Measurements from ENCODE around the gene ZC3H7A.
"Not testable (repeated sequence)": the region's sequence is repeated elsewhere in the genome, so short reads cannot be mapped to it uniquely, and the experiment has no call there.

Gene ZC3H7A

DNA sequence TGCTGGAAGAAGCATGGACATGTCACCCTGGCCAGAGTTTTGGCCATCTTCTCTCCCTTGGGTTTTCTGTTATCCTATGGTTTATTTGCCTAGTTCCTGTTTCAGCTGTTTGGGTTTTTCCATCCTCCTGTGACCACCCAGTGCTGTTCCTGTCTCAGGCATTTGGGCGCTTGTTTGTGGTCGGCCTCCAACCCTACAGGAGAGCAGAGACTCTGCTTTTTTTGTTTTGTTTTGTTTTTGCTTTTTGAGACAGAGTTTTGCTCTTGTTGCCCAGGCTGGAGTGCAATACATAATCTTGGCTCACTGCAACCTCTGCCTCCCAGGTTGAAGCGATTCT is 3.3 kb upstream of the ZC3H7A start:
- DNase-seq: no peak

DNA sequence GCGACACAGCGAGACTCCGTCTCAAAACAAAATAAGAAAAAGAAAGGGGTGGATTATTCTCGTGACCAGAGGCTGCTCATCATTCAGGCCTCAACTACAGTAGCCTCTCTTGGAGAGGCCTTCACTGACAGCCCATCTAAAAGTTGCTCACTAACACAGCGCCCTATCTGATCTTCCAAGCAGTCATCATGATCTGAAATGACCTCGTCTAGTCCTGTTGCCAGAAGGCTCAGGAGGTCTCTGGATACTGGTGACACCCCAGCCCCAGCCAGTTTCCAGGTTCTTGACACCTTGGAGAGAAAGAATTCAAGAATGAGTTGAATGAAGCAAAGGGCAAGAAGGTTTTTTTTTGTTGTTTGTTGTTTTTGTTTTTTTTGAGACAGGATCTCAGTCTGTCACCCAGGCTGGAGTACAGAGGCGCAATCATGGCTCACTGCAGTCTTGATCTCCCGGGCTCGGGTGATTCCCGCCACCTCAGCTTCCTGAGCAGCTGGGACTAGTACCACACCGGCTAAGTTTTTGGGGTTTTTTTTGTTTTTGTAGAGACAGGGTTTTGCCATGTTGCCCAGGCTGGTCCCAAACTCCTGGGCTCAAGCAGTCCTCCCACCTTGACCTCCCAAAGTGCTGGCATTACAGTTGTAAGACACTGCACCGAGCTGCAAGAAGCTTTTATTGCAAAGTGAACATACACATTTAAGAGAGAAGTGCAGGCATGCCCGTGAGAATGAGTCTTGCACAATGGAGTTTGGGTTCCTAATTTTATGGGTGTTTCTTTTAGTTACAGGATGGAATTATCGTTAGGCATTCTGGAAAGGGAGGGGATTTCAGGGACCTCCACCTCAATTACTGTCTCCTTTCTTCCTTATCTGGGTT is 2.7 kb upstream of the ZC3H7A start:
- no peak for DNase-seq

DNA sequence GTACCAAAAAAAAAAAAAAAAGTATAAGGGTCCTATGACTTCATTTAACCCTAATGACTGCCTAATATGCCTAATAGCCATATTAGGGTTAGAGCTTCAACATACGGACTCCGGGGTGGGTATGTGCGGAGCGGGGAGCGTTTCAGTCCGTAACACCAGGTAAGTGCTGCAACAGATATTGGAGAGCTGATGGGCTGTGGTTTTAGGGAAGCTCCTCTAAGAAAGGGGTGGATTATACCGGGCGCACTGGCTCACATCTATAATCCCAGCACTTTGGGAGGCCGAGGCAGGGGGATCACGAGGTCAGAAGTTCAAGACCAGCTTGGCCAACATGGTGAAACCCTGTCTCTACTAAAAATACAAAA is 1.9 kb upstream of the ZC3H7A start:
- no peak for DNase-seq

DNA sequence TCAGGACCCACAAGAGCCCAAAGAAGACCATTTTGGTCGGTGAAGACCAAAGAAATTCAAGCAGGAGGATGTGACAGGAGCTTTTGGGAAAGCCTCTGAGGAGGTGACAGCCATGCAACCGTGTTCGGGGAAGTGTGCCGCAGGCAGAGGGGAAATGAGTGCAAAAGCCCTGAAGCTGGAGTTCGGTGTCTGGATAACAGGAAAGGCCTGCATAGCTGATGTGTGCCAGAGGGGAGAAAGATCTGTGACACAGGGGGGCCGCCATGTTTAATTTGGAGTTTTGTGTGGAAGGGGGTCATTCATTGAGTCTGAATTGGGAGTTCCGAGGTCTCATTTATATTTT is 870 bp upstream of the ZC3H7A start:
- no peak for DNase-seq

DNA sequence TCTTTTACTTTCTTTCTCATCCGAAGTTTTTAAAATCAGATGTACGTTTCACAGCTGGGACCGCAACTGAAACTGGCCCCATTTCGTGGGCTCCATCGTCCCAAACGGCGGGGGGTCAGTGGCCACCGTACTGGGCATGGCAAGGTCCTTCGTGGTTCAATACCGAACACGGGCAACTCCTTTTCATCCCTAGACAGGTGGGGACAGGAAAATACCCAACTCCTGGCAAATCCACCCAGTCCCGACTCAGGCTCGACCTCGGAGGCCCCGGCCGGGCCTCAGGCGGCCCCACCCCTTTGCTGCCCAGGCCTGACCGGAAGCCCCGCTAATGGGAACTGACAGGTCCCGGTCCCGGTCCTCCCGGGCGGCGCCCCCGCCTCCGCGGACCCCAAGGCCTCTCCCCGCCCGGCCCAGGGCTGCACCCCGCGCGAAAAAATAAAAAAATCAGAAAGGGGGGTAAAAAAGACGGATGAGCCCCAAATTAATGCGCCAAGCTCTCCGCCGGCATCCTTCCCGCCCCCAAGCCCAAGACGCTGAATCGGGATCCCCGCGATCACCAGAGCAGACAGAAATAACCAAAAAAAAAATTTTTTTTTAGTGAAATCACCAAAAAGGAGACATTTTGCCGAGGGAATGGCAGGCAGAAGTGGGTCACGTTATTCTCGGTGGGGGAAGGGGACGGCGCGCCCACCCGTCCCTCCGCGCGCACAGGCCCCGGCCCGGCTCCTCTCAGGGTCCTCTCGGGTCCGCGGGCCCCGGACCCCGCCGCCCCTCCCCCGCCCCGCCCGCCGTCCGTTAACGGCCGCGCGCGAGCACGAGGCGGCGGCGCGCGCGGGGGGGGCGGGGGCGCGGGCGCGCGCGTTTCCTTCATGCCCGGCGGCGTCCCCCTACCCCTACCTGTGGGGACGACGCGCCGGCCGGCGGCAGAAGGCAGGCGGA is 562 bp downstream of the ZC3H7A start:
- DNase-seq: no peak

DNA sequence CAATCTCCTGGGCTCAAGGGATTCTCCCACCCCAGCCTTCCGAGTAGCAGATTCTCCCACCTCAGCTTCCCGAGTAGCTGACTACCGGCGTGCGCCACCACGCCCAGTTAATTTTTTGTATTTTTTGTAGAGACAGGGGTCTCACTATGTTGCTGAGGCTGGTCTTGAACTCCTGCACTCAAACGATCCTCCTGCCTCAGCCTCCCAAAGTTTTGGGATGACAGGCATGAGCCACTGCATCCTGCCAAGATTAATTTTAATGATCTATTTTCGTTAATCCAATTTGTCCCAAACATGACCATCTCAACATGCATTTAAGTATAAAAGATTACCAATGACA is 1.2 kb downstream of the ZC3H7A start:
- no peak for DNase-seq

DNA sequence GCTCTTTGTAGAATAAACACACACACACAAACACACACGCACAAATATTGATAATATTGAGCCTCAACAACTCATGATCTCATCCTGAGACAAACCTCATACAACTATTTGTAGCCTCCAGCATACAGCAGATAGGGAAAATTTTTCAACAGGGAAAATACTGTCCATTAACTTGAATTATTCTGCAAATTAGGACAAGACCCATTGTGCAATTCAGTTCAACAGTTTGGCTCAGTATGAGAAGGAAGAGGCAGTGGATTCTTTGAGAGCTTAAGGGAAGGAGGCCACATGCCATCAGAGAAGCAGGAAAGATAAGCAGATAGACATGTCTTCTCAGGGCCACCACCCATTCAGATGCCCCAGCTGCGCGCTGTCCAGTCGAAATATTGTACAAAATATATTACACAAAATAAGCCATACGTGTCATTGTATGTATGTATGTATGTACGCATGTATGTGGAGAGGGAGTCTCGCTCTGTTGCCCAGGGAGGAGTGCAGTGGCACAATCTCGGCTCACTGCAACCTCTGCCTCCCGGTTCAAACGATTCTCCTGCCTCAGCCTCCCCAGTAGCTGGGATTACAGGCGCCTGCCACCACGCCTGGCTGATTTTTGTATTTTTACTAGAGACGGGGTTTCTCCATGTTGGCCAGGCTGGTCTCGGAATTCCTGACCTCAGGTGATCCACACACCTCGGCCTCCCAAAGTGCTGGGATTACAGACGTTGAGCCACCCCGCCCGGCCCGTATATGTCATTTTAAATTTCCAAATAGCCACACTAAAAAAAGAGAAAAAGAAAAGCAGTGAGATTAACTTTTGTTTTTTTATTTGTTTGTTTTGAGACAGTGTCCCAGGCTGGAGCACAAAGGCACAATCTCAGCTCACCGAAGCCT is 1.8 kb downstream of the ZC3H7A start:
- DNase-seq: no peak

DNA sequence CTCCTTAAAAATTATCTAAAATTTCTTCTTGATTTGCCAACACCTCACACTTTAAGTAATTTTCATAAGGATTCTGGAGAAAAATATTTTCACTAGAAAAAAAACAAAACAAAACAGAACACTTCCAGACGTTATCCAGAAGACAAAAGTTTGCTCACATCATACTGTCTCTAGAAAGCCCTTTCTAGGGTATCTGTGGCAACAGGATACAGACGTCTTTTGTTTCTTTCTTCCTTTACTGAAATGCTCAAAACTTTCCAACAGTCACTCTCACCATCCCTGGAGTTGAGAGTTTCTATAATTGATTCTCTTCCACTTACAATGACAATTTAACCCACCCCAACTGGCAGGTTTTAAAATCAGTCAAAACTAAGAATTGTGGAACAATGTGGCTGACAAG is 2.6 kb downstream of the ZC3H7A start:
- DNase-seq: no peak

DNA sequence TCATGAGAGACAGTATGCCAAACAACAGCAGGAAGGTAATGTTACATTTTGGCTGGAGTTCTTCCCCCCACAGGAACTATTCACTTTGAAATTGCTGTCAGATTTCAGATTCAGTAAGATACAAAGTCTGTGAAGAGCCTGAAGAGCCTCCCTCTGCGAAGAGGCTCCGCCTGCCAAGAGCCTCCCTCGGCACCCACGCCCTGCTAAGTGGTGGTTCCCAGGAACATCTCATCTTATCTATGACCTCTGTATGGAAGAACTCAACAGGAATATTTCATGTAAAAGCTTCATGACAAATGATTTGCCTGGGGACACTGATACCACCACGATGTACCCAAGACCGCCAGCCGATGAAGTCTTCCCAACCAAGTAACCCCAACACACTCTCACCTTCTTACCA is 3.2 kb downstream of the ZC3H7A start:
- DNase-seq: no peak

DNA sequence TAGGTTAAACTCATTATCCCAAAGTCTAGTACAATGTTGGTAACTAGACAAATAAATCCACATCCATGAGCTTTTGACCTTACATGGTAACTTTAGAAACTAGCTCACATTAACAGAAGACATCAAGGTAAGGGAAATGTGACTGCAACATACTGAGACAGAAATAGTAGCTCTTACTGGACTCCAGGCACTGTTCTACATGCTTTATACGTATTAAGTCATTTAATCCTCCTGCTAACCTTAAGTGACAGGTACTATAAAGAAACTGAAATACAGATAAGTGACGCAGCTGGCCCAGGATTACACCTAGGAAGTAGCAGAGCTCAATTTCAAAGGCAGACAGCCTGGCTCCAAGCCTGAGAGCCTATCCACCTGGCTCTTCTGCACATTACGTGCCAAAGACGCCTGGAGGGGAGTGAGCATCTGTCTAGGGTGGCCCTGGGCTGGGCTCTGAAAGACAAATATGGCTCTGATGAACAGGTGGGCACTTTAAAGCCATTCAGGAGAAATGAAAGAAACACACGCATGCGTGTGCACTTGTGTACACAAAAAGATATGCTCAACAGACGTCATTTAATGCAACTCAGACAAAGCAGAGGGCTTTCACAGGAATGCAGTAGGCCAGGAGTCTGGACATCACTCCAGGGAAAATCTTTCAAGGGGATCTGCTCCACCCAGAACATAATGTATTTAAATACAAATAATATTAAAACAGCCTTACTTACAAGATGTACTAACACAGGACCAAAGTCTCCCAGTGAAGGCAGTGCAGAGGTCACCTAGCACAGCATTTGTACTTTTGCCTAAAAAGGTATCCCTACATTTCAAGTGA is 4.4 kb downstream of the ZC3H7A start:
- DNase-seq: no peak

DNA sequence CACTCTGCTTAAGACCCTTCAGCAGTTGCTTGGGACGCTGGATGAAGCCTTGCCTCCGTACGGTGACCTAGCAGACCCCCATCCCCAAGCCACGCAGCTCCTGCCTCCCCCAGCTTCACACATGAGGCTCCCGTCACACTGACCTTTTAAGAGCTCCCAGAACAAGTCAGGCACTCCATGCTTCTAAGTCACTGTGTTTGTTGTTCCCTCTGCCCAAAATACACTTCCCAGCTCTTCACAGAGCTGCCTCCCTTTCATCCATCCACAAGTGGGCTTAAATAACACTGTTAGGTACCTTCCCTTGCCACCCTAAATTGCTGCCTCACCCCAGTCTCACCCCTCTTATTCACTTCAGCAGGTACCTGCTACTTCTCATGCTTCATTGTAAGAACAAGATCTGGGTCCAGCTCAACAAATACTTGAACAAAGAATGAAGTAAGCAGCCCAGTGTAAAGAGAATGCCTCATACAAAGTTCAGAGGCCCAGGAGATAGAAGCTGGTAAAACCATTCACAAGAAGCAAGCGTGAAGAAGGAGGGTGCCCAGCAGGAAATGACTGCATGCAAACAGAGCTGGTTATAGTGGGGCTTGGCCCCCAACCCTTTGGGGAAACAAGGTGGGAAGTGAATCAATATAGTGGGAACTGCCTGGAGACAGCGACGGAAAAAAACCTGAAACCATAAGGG is 5.8 kb downstream of the ZC3H7A start:
- DNase-seq: no peak

DNA sequence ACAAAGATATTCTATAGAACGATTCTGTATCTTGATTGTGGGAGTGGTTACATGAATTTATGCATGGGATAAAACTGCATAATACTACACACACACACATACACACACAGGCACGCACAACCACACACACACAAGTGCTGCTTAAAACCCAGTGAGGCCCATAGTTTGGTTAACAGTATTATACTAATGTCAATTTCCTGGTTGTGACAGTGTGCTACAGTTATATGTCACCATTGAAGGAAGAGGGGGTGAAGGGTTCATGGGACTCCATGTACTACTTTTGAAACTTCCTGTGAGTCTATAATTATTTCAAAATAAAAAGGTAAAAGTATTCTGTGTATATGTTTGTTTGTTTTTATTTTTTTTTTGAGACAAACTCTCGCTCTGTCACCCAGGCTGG is 8.1 kb downstream of the ZC3H7A start:
- DNase-seq: no peak

DNA sequence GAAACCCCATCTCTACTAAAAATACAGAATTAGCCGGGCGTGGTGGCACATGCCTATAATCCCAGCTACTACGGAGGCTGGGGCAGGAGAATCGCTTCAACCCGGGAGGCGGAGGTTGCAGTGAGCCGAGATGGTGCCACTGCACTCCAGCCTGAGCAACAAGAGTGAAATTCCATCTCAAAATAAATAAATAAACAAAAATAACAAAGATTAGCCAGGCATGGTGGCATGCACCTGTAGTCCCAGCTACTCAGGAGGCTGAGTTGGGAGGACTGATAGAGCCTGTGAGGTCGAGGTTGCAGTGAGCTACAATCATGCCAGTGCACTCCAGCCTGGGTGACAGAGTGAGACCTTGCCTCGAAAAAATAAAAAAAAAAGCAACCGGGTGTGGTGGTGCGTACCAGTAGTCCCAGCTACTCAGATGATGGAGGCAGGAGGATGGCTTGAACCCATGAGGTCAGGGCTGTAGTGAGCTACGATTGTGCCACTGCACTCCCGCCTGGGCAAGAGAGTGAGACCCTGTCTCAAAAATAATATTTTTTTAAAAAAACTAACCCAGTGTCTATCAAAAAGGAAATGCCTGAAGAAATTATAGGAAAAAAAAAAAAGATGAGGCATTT is 12.0 kb downstream of the ZC3H7A start:
- not testable (repeated sequence) for DNase-seq

DNA sequence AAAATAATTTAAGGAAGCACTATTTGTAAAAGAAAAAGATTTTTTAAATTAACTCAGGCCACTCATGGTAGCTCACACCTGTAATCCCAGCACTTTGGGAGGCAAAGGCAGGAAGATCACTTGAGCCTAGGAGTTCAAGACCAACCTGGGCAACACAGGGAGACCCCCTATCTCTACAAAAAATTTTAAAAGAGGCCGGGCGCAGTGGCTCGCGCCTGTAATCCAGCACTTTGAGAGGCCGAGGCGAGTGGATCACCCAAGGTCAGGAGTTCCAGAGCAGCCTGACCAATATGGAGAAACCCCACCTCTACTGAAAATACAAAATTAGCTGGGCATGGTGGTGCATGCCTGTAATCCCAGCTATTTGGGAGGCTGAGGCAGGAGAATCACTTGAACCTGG is 12.7 kb downstream of the ZC3H7A start:
- DNase-seq: not testable (repeated sequence)

DNA sequence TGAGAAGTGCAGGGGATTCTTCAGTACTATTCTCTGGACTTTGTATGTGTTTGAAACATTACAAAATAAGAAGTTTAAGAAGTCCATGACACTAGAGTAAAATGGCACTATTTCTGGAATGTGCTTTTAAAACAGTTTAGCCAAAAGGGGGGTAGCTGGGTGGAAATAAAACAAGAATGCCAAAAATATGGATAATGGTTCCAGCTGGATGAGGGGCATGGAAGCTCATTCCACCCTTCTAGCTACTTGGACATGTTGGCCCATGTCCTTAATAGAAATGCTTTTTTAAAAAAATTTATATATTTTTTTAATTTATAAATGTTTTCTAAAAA is 13.1 kb downstream of the ZC3H7A start:
- peak; percentile 45 for DNase-seq

DNA sequence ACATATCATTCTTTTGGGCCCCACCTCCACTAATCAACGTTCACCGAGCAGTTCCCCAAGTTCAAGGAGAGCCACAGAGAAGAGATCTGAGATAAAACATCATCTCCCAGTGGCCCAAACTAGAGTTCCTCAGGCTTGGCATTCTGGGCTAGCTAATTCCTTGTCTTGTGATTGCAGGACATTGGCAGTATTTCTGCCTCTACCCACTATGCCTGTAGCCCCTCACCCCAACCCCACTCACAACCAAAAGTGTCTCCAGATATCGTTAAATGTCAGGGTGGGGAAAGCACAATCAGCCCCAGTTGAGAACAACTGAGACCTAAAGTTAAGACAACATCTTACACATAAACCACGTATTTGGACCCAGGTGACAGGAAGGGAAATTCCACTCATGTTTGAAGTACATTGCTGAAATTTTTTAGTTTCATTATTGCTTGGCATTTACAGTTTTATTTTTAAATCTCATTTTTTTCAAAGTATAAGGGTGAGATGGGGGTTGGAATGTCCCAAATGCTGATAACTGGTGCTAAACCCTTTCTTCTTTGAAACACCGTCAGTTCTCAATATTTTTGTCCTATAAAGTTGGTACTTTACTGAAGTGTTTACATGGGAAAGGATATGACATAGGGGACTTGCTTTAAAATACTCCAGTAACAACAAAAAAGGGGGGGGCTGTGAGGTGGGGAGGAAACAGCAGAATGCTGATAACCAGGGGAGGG is 13.6 kb downstream of the ZC3H7A start:
- peak; percentile 73 for DNase-seq

DNA sequence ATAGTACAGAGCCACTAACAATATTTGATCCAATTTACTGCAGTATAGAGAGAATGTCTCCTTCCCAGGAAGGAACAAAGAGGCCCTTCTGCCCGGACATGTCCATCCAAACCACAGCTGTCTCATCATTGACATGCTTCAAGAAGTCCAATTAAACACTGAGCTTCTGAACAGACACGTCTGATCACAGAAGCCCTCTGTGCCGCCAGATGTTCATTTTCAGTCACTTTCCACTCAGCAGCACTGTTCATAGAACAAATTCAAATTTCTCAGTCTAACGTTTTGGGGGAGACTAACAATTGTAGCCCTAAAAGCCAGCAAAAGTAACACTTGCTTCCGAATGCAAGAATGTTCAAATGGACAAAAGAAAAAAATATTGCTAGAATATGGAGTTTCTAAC is 15.3 kb downstream of the ZC3H7A start:
- no peak for DNase-seq

DNA sequence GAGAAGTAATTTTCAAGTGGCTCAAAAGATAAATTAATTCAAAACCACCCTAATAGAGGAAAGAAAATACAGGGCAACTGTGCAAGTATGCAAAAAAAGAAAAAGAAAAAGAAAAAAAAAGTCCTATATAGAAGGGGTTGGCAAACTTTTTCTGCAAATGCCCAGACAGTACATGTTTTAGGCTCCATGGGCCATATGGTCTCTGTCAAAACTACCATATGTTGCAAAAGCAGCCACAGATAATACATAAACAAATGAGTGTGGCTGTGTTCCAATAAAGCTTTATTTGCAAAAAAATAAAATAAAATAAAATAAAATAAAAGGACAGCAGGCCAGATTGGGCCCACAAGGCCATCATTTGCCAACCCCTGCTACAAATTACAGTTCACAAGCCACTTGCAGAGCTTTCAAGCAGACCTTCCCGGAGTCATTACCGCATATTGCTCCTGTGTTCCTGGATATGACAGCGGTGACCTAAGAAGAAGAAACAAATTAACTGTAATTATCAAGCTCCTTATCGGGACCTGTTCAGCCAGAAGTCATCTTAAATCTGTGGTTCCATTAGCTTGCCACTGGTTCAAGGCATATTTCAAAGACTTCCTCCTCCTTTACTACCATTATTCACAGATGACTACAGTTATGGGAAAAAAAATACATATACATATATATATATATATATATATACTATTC is 15.9 kb downstream of the ZC3H7A start:
- no peak for DNase-seq

DNA sequence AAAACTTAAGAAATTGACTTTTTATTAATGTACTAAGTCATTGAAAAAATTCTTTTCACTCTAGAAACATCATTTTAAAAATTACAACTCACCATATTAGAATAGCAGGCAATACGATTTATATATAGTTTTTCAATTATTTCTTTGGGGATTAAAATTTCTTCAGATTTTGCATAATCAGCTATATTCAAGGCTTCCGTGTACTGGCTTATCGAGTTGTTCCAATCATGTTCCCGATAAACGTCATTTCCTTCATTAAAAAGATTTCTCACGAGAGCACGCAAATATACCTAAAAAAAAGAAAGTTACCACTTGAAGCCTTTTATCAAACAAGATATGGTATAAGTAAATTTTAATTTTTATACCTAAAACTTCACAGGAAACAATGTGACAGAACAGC is 18.0 kb downstream of the ZC3H7A start:
- no peak for DNase-seq

DNA sequence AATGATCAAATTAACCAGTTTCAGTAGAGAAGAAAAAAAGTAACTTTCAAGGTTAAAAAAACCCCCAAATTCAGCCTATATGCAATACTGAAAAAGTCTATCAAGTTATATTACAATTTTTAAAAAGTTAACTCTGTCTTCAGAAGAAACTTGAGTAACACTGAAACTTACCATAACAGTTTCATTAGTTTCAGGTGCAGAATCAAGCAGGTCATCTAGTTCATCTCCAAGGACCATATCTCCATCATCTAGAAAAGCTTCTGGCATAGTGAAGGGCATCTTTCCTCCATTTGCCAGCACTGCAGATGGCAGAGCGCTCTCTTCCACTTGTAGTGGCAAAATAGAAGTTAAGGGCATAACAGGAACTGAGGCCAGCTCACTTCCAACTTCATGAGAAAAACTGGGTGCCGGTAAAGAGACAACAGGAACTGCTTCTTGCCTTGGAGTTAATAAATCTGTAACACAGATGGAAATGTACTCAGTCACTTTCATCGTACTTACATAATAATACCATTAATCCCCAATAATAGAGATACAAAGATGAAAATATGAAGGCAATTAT is 22.9 kb downstream of the ZC3H7A start:
- DNase-seq: no peak
